Activated CD4-positive, CD25-positive, alpha-beta regulatory T cell treated with anti-CD3 and anti-CD28 coated beads, Interleukin-2, amount 50 U/mL, for 24 hours (primary cell): ENCODE results near the gene CACNB2.

Experiments used
- ATAC-seq, 2 donors: fragments of 150-1000 bp; cut with Tn5 transposase; one replicate each; pipeline ENCODE4 v1.10.0; 2021; ENCODE audit warnings: mild to moderate bottlenecking in 1 of 2, moderate library complexity in 1 of 2

The CACNB2 gene

GRCh38 chr10:18469125-18469524 is 328.9 kb downstream of the CACNB2 start:
- ATAC-seq = no peak

GRCh38 chr10:18472977-18473376 is 332.8 kb downstream of the CACNB2 start:
- no peak for ATAC-seq

- no peak for ATAC-seq
Measured at GRCh38 chr10:18473424-18474117, 333.3 kb downstream of the CACNB2 start.

- no peak for ATAC-seq
Measured at GRCh38 chr10:18474118-18474455, 333.9 kb downstream of the CACNB2 start.

- ATAC-seq = no peak
Measured at GRCh38 chr10:18476076-18476647, 335.9 kb downstream of the CACNB2 start.

GRCh38 chr10:18478354-18478753 is 338.1 kb downstream of the CACNB2 start:
- no peak for ATAC-seq

GRCh38 chr10:18479502-18479901 is 339.3 kb downstream of the CACNB2 start:
- no peak for ATAC-seq

GRCh38 chr10:18483516-18484186 is 343.4 kb downstream of the CACNB2 start:
- ATAC-seq = no peak

- no peak for ATAC-seq
Measured at GRCh38 chr10:18486438-18486837, 346.2 kb downstream of the CACNB2 start.

- ATAC-seq = no peak
Measured at GRCh38 chr10:18490755-18491154, 350.5 kb downstream of the CACNB2 start.

- no peak for ATAC-seq
Measured at GRCh38 chr10:18497806-18498369, 357.7 kb downstream of the CACNB2 start.

GRCh38 chr10:18498998-18499397 is 358.8 kb downstream of the CACNB2 start:
- ATAC-seq = no peak

GRCh38 chr10:18500576-18500975 is 360.4 kb downstream of the CACNB2 start:
- ATAC-seq = no peak

- peak; percentile 97 for ATAC-seq
Measured at GRCh38 chr10:18501198-18501597, 361.0 kb downstream of the CACNB2 start.

- ATAC-seq = peak in 1 of 2 donors; percentile 15
Measured at GRCh38 chr10:18501629-18502028, 361.4 kb downstream of the CACNB2 start.

GRCh38 chr10:18504161-18504560 is 363.9 kb downstream of the CACNB2 start:
- ATAC-seq = no peak

GRCh38 chr10:18505456-18506118 is 365.4 kb downstream of the CACNB2 start:
- ATAC-seq = no peak

- no peak for ATAC-seq
Measured at GRCh38 chr10:18508587-18508986, 368.4 kb downstream of the CACNB2 start.

- no peak for ATAC-seq
Measured at GRCh38 chr10:18514537-18514936, 374.3 kb downstream of the CACNB2 start.

GRCh38 chr10:18516851-18517250 is 376.6 kb downstream of the CACNB2 start:
- no peak for ATAC-seq

GRCh38 chr10:18523025-18523424 is 382.8 kb downstream of the CACNB2 start:
- ATAC-seq = no peak

GRCh38 chr10:18523858-18524257 is 383.6 kb downstream of the CACNB2 start:
- ATAC-seq = no peak

- no peak for ATAC-seq
Measured at GRCh38 chr10:18527687-18528086, 387.5 kb downstream of the CACNB2 start.
